HepG2 (cell line): ENCODE measurements around the gene KLHL5. TPM values are rescaled to one million over a fixed set of nuclear protein-coding genes. Genes with fewer than 3 reads are reported as not detected.
A peak's percentile ranks its signal among the peaks of the same experiment; 100 is the strongest.

ENCODE experiments used
- ARID5B ChIP-seq: IDR thresholded peaks from 2 replicates; pipeline ENCODE4 v1.4.0; 2020; ENCODE audit warnings: mild to moderate bottlenecking, missing genetic modification reagents
- EZH2 ChIP-seq: conservative IDR thresholded peaks from 2 replicates; pipeline ENCODE4 v1.6.1; 2012; ENCODE audit warnings: mild to moderate bottlenecking, low read depth, low read length, moderate library complexity
- NCOA2 ChIP-seq: sonication (generic); formaldehyde crosslinking; IDR thresholded peaks from 2 replicates; pipeline ENCODE4 v1.8.0; 2022; ENCODE audit warnings: inconsistent platforms
- NFYC ChIP-seq: IDR thresholded peaks from 2 replicates; pipeline ENCODE4 v1.6.1; 2016; ENCODE audit warnings: missing genetic modification reagents, missing compliant biosample characterization
- THAP9 ChIP-seq: sonication (generic); formaldehyde crosslinking; IDR thresholded peaks from 2 replicates; pipeline ENCODE4; 2020; ENCODE audit warnings: missing genetic modification reagents, mild to moderate bottlenecking, borderline replicate concordance
- ZFP36L2 ChIP-seq: sonication (generic); formaldehyde crosslinking; IDR thresholded peaks from 2 replicates; pipeline ENCODE4 v1.4.0; 2020; ENCODE audit warnings: missing genetic modification reagents
- ZNF180 ChIP-seq: sonication (generic); formaldehyde crosslinking; IDR thresholded peaks from 2 replicates; pipeline ENCODE4 v1.4.0; 2020; ENCODE audit warnings: low read depth, missing genetic modification reagents, borderline replicate concordance
- ZNF207 ChIP-seq: fragments of 450-650 bp; IDR thresholded peaks from 2 replicates; pipeline ENCODE4 v1.6.1; 2016; ENCODE audit warnings: antibody characterized with exemption, borderline replicate concordance
- ZNF274 ChIP-seq: sonication (generic); formaldehyde crosslinking; IDR thresholded peaks from 2 replicates; pipeline ENCODE4 v1.5.1; 2020; ENCODE audit warnings: mild to moderate bottlenecking, missing genetic modification reagents
- ZNF318 ChIP-seq: sonication (generic); formaldehyde crosslinking; IDR thresholded peaks from 2 replicates; pipeline ENCODE4 v1.4.0; 2020; ENCODE audit warnings: mild to moderate bottlenecking, missing genetic modification reagents
- ZNF761 ChIP-seq: sonication (generic); formaldehyde crosslinking; conservative IDR thresholded peaks from 2 replicates; pipeline ENCODE4 v1.4.0; 2020; ENCODE audit warnings: mild to moderate bottlenecking, missing genetic modification reagents
- polyA plus RNA-seq, 8 experiments: library from polyadenylated mRNA; depleted of rRNA in 3 of 8; stranded (reverse) in 7 of 8; unstranded in 1 of 8; fragments of >200 nt; fragmentation: Illumina TruSeq in 4 of 8; extraction: Trizol in 4 of 8; gene quantifications; 2 replicates each; pipeline versions ENCODE4 v1.2.1 to v1.2.3, GENCODE V29; 2011 to 2016; ENCODE audit warnings: low read depth in 4 of 8, missing spikeins in 1 of 8, mixed read lengths in 1 of 8; ENCODE audit not compliant: insufficient read depth in 1 of 8
- total RNA-seq, 5 experiments: library from RNA; depleted of rRNA; stranded (reverse); fragments of >200 nt; fragmentation: Illumina TruSeq; extraction: Trizol; gene quantifications; 2 replicates each; pipeline ENCODE4 v1.2.3, GENCODE V29; 2016; ENCODE audit warnings: low read depth in 1 of 5

Gene KLHL5
- total and polyA plus RNA-seq, 2 of the 13 experiments (the other 11 are each of a cell fraction or from before 2014, with no cell fraction given): 36.2 to 38.7 TPM

DNA sequence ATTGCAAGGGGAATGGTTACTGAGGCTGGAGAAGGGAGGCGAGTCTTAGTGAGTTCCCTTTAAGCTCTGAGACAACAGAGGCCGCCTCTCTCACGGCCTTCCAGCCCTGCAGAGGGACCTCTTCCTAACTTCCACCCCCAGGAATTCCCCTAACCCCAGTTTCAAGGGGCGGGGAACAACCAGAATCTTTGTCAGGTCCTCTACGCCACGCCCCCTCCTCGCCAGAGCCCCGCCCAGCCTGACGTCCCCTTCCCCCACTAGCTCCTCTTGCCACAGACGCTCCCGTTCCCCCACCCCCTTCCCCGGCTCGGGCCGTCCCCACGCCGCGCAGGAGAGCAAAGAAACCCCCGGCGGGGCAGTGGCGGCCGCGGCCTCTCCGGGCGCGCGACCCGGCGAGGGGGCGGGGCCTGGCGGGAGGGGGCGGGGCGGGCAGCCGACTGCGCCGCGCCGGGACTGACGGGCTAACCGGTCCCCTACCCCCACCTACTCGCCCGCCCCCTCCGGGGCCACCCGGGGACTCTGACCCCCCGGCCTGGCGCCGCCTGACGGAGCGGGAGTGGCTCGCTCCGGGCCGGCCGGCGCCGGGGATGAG lies 17.6 kb upstream of the KLHL5 start (continued):
- TF ChIP-seq EZH2 (no peak), ZFP36L2 (no peak), ZNF180 (CRISPR knock-in tag) (no peak), ZNF207 (no peak), ARID5B (CRISPR knock-in tag) (peak; percentile 16), ZNF318 (no peak), ZNF761 (CRISPR knock-in tag) (peak; percentile 2; the same call in 1 of the 2 replicates), NFYC (CRISPR knock-in tag) (no peak), NCOA2 (no peak), ZNF274 (no peak), THAP9 (CRISPR knock-in tag) (no peak)
